ENCODE results near the gene ARMH3.

Gene ARMH3

GRCh38 chr10:101845893-101846292, 210.1 kb downstream of the ARMH3 start:
- H3K9me3 ChIP-seq (ENCODE audit: control insufficient read depth, low read length) = no peaks in the 10 kb centered on the region
- DNase-seq = no peak
- no peaks in the 10 kb centered on the region for H3K27me3 ChIP-seq (replicated peaks; ENCODE audit: control insufficient read depth, insufficient read depth, low read length, poor library complexity, severe bottlenecking)
- peaks cover 13% of the 10 kb centered on the region for H3K4me1 ChIP-seq (ENCODE audit: control insufficient read depth, insufficient read depth, low read length, poor library complexity, severe bottlenecking)
- no peak overlapping the region for H3K27ac ChIP-seq (ENCODE audit: insufficient read depth, low read length, poor library complexity, severe bottlenecking)
- peaks cover 17% of the 10 kb centered on the region for H3K36me3 ChIP-seq (ENCODE audit: control insufficient read depth, insufficient read depth, low read length)
- no peak overlapping the region for H3K4me3 ChIP-seq (ENCODE audit: insufficient read depth, low read depth, low read length, poor library complexity, severe bottlenecking)

GRCh38 chr10:101843032-101844021, 212.6 kb downstream of the ARMH3 start, which contains the start of gene KCNIP2:
KCNIP2 (minus strand) TSS chr10:101843800; CDS start chr10:101843568, 232 bp downstream.
- H3K4me1 ChIP-seq (ENCODE audit: control insufficient read depth, insufficient read depth, low read length, poor library complexity, severe bottlenecking) = peaks cover 29% of the 10 kb centered on the region

GRCh38 chr10:101841826-101842225, 214.1 kb downstream of the ARMH3 start:
- Histone ChIP-seq H3K4me3 (ENCODE audit: insufficient read depth, low read depth, low read length, poor library complexity, severe bottlenecking) (no peak overlapping the region), H3K4me1 (ENCODE audit: control insufficient read depth, insufficient read depth, low read length, poor library complexity, severe bottlenecking) (peaks cover 29% of the 10 kb centered on the region)
- DNase-seq = no peak

More at GRCh38 chr10:101843032-101844021, 212.6 kb downstream of the ARMH3 start, which contains the start of gene KCNIP2:
- Histone ChIP-seq H3K36me3 (ENCODE audit: control insufficient read depth, insufficient read depth, low read length) (peaks cover 11% of the 10 kb centered on the region), H3K4me3 (ENCODE audit: insufficient read depth, low read depth, low read length, poor library complexity, severe bottlenecking) (peak within 1 kb of the TSS; percentile 40), H3K27ac (ENCODE audit: insufficient read depth, low read length, poor library complexity, severe bottlenecking) (no peak within 1 kb of the TSS), H3K9me3 (ENCODE audit: control insufficient read depth, low read length) (no peaks in the 10 kb centered on the region), H3K27me3 (replicated peaks; ENCODE audit: control insufficient read depth, insufficient read depth, low read length, poor library complexity, severe bottlenecking) (no peaks in the 10 kb centered on the region)
- peak; percentile 34 to 64 (median 59) for DNase-seq

GRCh38 chr10:101840741-101841453, 215.1 kb downstream of the ARMH3 start:
- Histone ChIP-seq H3K27me3 (replicated peaks; ENCODE audit: control insufficient read depth, insufficient read depth, low read length, poor library complexity, severe bottlenecking) (no peaks in the 10 kb centered on the region), H3K9me3 (ENCODE audit: control insufficient read depth, low read length) (no peaks in the 10 kb centered on the region), H3K4me1 (ENCODE audit: control insufficient read depth, insufficient read depth, low read length, poor library complexity, severe bottlenecking) (peaks cover 34% of the 10 kb centered on the region), H3K36me3 (ENCODE audit: control insufficient read depth, insufficient read depth, low read length) (no peaks in the 10 kb centered on the region), H3K4me3 (ENCODE audit: insufficient read depth, low read depth, low read length, poor library complexity, severe bottlenecking) (peak overlapping the region; percentile 54), H3K27ac (ENCODE audit: insufficient read depth, low read length, poor library complexity, severe bottlenecking) (no peak overlapping the region)
- DNase-seq = peak; percentile 52 to 63 (median 57)

More at GRCh38 chr10:101841826-101842225, 214.1 kb downstream of the ARMH3 start:
- Histone ChIP-seq H3K9me3 (ENCODE audit: control insufficient read depth, low read length) (no peaks in the 10 kb centered on the region), H3K27ac (ENCODE audit: insufficient read depth, low read length, poor library complexity, severe bottlenecking) (no peak overlapping the region), H3K27me3 (replicated peaks; ENCODE audit: control insufficient read depth, insufficient read depth, low read length, poor library complexity, severe bottlenecking) (no peaks in the 10 kb centered on the region), H3K36me3 (ENCODE audit: control insufficient read depth, insufficient read depth, low read length) (no peaks in the 10 kb centered on the region)

GRCh38 chr10:101840102-101840684, 215.8 kb downstream of the ARMH3 start:
- DNase-seq = no peak
- Histone ChIP-seq H3K36me3 (ENCODE audit: control insufficient read depth, insufficient read depth, low read length) (no peaks in the 10 kb centered on the region), H3K4me1 (ENCODE audit: control insufficient read depth, insufficient read depth, low read length, poor library complexity, severe bottlenecking) (peaks cover 41% of the 10 kb centered on the region), H3K4me3 (ENCODE audit: insufficient read depth, low read depth, low read length, poor library complexity, severe bottlenecking) (peak overlapping the region; percentile 54), H3K9me3 (ENCODE audit: control insufficient read depth, low read length) (no peaks in the 10 kb centered on the region), H3K27me3 (replicated peaks; ENCODE audit: control insufficient read depth, insufficient read depth, low read length, poor library complexity, severe bottlenecking) (no peaks in the 10 kb centered on the region), H3K27ac (ENCODE audit: insufficient read depth, low read length, poor library complexity, severe bottlenecking) (peak overlapping the region; percentile 11)

- peak overlapping the region; percentile 11 for H3K27ac ChIP-seq (ENCODE audit: insufficient read depth, low read length, poor library complexity, severe bottlenecking)
- no peaks in the 10 kb centered on the region for H3K27me3 ChIP-seq (replicated peaks; ENCODE audit: control insufficient read depth, insufficient read depth, low read length, poor library complexity, severe bottlenecking)
- no peaks in the 10 kb centered on the region for H3K9me3 ChIP-seq (ENCODE audit: control insufficient read depth, low read length)
- peak; percentile 44 to 63 (median 55) for DNase-seq
- H3K4me3 ChIP-seq (ENCODE audit: insufficient read depth, low read depth, low read length, poor library complexity, severe bottlenecking) = peak overlapping the region; percentile 54
- peaks cover 47% of the 10 kb centered on the region for H3K4me1 ChIP-seq (ENCODE audit: control insufficient read depth, insufficient read depth, low read length, poor library complexity, severe bottlenecking)
- H3K36me3 ChIP-seq (ENCODE audit: control insufficient read depth, insufficient read depth, low read length) = no peaks in the 10 kb centered on the region
Measured at GRCh38 chr10:101839416-101840063, 216.4 kb downstream of the ARMH3 start.

- H3K4me1 ChIP-seq (ENCODE audit: control insufficient read depth, insufficient read depth, low read length, poor library complexity, severe bottlenecking) = peaks cover 48% of the 10 kb centered on the region
- no peak overlapping the region for H3K27ac ChIP-seq (ENCODE audit: insufficient read depth, low read length, poor library complexity, severe bottlenecking)
- no peak overlapping the region for H3K4me3 ChIP-seq (ENCODE audit: insufficient read depth, low read depth, low read length, poor library complexity, severe bottlenecking)
Measured at GRCh38 chr10:101839002-101839401, 217.0 kb downstream of the ARMH3 start.

GRCh38 chr10:101838416-101838970, 217.5 kb downstream of the ARMH3 start:
- peaks cover 52% of the 10 kb centered on the region for H3K4me1 ChIP-seq (ENCODE audit: control insufficient read depth, insufficient read depth, low read length, poor library complexity, severe bottlenecking)

More at GRCh38 chr10:101839002-101839401, 217.0 kb downstream of the ARMH3 start:
- H3K36me3 ChIP-seq (ENCODE audit: control insufficient read depth, insufficient read depth, low read length) = no peaks in the 10 kb centered on the region
- H3K9me3 ChIP-seq (ENCODE audit: control insufficient read depth, low read length) = no peaks in the 10 kb centered on the region
- no peak for DNase-seq
- H3K27me3 ChIP-seq (replicated peaks; ENCODE audit: control insufficient read depth, insufficient read depth, low read length, poor library complexity, severe bottlenecking) = no peaks in the 10 kb centered on the region

GRCh38 chr10:101837748-101838147, 218.2 kb downstream of the ARMH3 start:
- H3K9me3 ChIP-seq (ENCODE audit: control insufficient read depth, low read length) = no peaks in the 10 kb centered on the region
- no peak overlapping the region for H3K27ac ChIP-seq (ENCODE audit: insufficient read depth, low read length, poor library complexity, severe bottlenecking)
- peaks cover 55% of the 10 kb centered on the region for H3K4me1 ChIP-seq (ENCODE audit: control insufficient read depth, insufficient read depth, low read length, poor library complexity, severe bottlenecking)
- no peaks in the 10 kb centered on the region for H3K27me3 ChIP-seq (replicated peaks; ENCODE audit: control insufficient read depth, insufficient read depth, low read length, poor library complexity, severe bottlenecking)
- no peak overlapping the region for H3K4me3 ChIP-seq (ENCODE audit: insufficient read depth, low read depth, low read length, poor library complexity, severe bottlenecking)
- no peak for DNase-seq
- H3K36me3 ChIP-seq (ENCODE audit: control insufficient read depth, insufficient read depth, low read length) = no peaks in the 10 kb centered on the region

More at GRCh38 chr10:101838416-101838970, 217.5 kb downstream of the ARMH3 start:
- Histone ChIP-seq H3K9me3 (ENCODE audit: control insufficient read depth, low read length) (no peaks in the 10 kb centered on the region), H3K27me3 (replicated peaks; ENCODE audit: control insufficient read depth, insufficient read depth, low read length, poor library complexity, severe bottlenecking) (no peaks in the 10 kb centered on the region), H3K4me3 (ENCODE audit: insufficient read depth, low read depth, low read length, poor library complexity, severe bottlenecking) (no peak overlapping the region), H3K27ac (ENCODE audit: insufficient read depth, low read length, poor library complexity, severe bottlenecking) (no peak overlapping the region), H3K36me3 (ENCODE audit: control insufficient read depth, insufficient read depth, low read length) (no peaks in the 10 kb centered on the region)
- DNase-seq = no peak
